D721Med (cell line): Measurements from ENCODE around the gene THRA.

Experiments used
- DNase-seq: peaks from one replicate; pipeline ENCODE4 v3.0.0; 2011; ENCODE audit warnings: low spot score; ENCODE audit not compliant: insufficient read length
- FAIRE-seq: peaks from 2 replicates; lab custom pipeline; 2011; peaks lifted over from hg19 to GRCh38; lab: Jason Lieb, UNC
- TF ChIP-seq, protein P1 (sequence below): IDR thresholded peaks from 2 replicates; pipeline ENCODE4 v1.5.1; 2012; ENCODE audit warnings: mild to moderate bottlenecking, control low read depth; ENCODE audit not compliant: insufficient read depth; ENCODE audit errors: missing control alignments

THRA gene

DNA sequence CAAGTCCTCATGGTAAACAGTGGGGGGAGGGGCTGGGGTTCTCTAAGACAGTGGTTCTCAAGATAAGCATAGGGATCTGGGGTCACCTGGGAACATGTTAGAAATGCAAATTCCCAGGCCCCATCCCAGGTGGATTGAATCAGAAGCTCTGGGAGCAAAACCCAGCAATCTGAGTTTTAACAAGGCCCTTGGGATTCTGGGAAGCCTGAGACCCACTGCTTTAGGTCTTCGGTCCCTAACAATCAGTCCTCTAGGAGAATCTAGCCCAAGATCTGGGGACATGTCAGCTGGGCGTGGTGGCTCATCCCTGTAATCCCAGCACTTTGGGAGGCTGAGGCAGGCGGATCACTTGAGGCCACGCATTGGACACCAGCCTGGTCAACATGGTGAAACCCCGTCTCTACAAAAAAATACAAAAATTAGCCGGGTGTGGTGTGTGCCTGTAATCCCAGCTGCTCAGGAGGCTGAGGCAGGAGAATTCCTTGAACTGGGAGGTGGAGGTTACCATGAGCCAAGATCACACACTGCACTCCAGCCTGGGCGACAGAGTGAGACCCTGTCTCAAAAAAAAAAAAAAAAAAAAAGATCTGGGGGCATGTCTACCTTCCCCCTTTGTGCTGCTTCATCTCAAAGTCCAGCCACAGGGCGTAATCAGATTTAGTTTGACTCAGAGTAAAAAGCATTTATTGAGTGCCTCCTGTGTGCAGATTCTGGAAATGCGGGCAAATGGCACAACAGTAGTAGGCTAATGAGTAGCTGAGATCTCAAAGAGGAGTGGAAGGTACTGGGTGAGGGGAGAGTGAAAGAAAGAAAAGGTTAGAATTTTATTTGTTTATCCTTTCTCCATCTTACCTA lies 46.4 kb downstream of the THRA start:
- TF ChIP-seq, protein P1, sequence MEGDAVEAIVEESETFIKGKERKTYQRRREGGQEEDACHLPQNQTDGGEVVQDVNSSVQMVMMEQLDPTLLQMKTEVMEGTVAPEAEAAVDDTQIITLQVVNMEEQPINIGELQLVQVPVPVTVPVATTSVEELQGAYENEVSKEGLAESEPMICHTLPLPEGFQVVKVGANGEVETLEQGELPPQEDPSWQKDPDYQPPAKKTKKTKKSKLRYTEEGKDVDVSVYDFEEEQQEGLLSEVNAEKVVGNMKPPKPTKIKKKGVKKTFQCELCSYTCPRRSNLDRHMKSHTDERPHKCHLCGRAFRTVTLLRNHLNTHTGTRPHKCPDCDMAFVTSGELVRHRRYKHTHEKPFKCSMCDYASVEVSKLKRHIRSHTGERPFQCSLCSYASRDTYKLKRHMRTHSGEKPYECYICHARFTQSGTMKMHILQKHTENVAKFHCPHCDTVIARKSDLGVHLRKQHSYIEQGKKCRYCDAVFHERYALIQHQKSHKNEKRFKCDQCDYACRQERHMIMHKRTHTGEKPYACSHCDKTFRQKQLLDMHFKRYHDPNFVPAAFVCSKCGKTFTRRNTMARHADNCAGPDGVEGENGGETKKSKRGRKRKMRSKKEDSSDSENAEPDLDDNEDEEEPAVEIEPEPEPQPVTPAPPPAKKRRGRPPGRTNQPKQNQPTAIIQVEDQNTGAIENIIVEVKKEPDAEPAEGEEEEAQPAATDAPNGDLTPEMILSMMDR, result no peak
- DNase-seq, result no peak
- FAIRE-seq, result no peak

DNA sequence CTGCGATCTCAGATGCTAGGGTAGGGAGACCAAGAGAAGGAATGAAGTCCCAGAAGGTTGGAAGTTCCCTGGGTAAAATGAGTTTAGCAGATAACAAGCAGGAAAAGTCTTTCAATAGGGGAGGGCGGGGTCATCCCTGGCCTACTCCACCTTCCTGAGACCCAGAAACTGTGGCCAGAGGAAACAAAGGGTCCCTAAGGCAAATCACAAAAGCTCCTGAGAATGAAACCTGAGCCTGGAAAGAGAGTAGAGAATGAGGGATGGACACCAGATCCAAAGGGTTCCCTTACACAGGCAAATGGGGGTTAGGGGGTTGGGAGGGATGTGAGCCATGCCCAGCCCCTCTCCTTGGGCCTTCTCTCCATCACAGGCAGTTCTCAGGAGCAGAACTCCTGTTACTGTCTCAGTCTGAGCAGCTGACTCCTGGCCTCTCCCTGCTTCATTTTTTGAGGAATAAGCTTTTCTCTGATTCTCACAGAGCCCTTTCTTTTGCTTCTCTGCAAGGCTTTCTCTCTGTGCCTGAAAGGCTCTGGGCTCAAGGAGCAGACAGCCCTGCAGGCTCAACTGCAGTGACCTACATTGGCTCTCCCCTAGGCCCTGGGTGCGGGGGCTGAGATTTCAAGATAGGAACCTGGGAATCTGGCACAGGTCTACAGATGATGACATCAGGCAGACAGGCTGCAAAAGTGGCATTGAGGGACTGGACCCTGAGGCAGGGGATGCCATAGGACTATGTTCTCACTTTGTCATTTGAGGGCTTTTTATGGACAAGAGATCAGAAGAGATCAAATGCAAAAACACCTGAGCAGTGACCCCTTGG lies 47.5 kb downstream of the THRA start:
- TF ChIP-seq, protein P1, result no peak
- FAIRE-seq (no peak), DNase-seq (no peak)

DNA sequence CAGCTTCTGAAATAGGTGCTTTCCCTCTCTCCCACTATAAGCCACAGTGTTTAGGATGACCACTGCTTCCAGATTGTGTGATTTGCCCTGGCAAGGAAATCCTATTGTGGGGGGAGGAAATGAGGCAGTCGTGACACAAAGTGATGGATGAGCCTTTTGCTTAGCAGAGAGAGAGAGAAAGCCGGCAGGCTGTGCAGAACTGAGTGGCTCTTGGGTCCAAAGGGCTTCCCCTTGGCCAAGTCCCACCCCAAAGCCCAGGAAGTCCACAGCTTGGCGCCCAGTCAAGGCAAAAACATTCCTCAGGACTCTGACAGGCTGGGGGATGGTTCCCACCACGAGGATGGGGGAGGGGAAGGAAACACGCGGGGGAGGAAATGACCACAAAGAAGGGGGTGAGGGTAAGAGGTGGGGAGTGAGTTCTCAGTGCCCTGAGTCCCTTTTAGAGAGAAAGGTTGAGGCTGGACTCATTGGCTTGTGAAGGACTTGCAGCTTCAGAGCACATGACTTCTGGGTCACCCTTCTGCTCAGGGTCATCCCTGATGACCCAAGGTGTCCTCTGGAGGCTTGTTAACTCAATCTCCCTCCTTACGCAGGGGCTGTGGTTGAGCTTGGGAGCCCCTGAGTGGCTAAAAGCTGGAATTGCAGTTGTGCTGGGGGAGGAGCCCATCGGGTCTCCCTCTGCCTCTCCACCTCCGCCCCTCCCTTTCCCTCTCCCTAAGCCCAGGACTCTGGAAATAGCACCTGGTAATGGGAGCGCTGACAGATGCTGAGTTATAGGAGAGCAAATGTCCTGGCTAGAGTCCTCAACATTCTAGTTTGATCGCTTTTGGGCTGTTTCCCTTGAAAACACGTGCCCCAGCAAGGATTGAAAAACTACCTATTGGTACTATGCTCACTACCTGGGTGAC lies 48.7 kb downstream of the THRA start:
- TF ChIP-seq, protein P1, result peak; percentile 97
- DNase-seq (peak; percentile 71), FAIRE-seq (no peak)

DNA sequence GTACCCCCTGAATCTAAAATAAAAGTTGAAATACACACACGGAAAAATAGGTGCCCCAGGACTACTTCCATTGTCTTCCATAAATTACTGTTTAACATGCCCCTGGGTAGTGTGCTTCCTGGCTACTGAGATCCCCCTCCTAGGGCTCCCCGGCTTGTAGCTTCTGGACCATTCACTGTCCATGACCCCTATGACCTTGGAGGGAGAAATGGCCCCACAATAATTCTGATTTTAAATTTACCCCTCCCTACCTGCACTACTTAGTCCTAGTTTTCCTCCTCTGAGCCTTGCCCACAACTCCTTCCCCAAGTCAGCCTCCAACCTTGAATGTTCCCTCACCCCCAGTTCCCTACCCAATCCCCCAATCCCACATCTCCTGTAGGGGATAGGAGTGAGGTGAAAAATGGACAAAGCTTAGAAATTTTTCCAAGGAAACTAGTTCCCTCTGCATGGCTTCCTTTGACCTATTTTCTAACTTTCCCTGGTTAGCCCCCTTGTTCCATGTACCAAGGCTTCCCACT lies 49.5 kb downstream of the THRA start:
- TF ChIP-seq, protein P1, result no peak
- DNase-seq, result no peak
- FAIRE-seq, result no peak

DNA sequence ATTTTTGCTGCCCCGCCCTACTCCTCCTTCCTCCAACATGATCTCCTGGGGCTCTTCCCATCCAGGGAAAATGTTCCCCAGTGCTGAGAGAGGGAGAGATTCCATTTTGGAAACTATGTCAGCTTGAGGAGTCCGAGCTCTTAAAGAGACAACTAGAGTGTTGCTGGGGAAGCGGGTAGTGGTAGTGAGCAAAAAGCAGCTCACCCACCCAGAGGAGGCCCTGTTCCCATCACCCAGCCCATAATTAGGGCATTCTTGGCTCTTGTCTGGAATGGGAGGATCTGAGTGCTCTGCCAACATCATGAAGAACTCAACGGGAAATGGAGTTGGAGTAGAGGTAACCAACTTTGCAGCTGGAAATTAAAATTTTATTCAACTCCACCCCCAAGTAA lies 49.9 kb downstream of the THRA start:
- TF ChIP-seq, protein P1, result no peak
- no peak for DNase-seq
- no peak for FAIRE-seq

DNA sequence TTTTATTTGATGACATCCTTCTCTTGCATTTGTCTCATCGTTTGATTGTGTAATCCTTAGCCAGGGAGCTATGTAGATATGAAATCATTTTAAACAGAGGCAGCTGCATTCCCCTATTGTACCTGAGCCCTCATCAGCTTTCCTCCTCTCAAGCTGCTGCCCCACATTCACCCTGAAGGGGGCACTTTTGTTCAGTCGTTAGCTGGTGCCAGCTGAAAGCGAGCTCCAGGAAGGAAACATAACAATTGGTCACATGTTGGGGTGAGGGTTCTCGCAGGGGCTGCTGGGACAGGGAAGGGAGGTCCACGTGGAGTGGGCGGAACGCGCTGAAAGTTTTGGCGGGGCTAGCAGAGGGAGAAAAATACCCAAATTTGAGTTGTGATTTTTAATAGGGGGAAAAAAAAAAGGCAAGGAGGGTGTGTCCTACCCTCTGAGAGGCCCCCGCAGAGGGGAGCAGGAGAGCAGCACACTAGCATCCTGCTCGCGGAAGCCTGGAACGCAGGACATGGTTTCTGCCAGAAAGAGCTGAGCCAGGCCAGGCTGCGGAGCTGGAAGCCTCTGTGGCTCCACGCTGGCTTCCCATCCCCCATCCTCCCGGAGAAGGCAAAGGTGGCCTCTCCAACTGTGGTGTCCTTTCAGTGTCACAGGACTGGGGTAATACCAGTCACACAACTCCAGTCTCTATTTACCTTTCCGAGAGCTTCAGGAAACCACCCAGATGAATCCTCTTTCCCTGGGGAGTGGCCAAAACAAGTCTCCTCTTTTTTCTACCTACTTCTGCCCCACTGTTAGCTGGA lies 50.5 kb downstream of the THRA start:
- TF ChIP-seq, protein P1, result peak; percentile 99
- peak; percentile 94 for DNase-seq
- FAIRE-seq, result no peak
